HG03521 (cell line): ENCODE results near the gene OR4C45.
"Not testable (repeated sequence)": the region's sequence is repeated elsewhere in the genome, so short reads cannot be mapped to it uniquely, and the experiment has no call there.

Experiments used
- ATAC-seq: cut with Tn5 transposase; IDR thresholded peaks from one replicate; pipeline ENCODE4 v1.9.1; 2021; ENCODE audit warnings: mild to moderate bottlenecking, moderate library complexity; ENCODE audit not compliant: unreplicated experiment

Gene OR4C45

GRCh38 chr11:50032574-50032973 lies at the start of gene OR4C45:
TSS of gene OR4C45 (plus strand) at chr11:50032874.
- no peak for ATAC-seq

GRCh38 chr11:49995565-49995964 lies 37.1 kb upstream of the OR4C45 start:
- ATAC-seq: no peak

- ATAC-seq: no peak
Measured at GRCh38 chr11:50030193-50030592, 2.5 kb upstream of the OR4C45 start.

GRCh38 chr11:50036239-50036638 lies 3.6 kb downstream of the OR4C45 start:
- ATAC-seq: not testable (repeated sequence)

- ATAC-seq: no peak
Measured at GRCh38 chr11:50037251-50037650, 4.6 kb downstream of the OR4C45 start.

GRCh38 chr11:50044647-50045046 lies 12.0 kb downstream of the OR4C45 start:
- no peak for ATAC-seq

- not testable (repeated sequence) for ATAC-seq
Measured at GRCh38 chr11:50063056-50063455, 30.4 kb downstream of the OR4C45 start.

GRCh38 chr11:50070389-50070788 lies 37.7 kb downstream of the OR4C45 start:
- no peak for ATAC-seq

GRCh38 chr11:50071584-50072225 lies 39.0 kb downstream of the OR4C45 start:
- ATAC-seq: no peak

GRCh38 chr11:50072226-50073112 lies 39.8 kb downstream of the OR4C45 start:
- ATAC-seq: no peak

- no peak for ATAC-seq
Measured at GRCh38 chr11:50073113-50074105, 40.7 kb downstream of the OR4C45 start.

- ATAC-seq: no peak
Measured at GRCh38 chr11:50074161-50074560, 41.5 kb downstream of the OR4C45 start.

- ATAC-seq: no peak
Measured at GRCh38 chr11:50075856-50076255, 43.2 kb downstream of the OR4C45 start.

- no peak for ATAC-seq
Measured at GRCh38 chr11:50077526-50077925, 44.9 kb downstream of the OR4C45 start.

GRCh38 chr11:50078001-50078400 lies 45.3 kb downstream of the OR4C45 start:
- no peak for ATAC-seq

- not testable (repeated sequence) for ATAC-seq
Measured at GRCh38 chr11:50078946-50079345, 46.3 kb downstream of the OR4C45 start.

- no peak for ATAC-seq
Measured at GRCh38 chr11:50080256-50080655, 47.6 kb downstream of the OR4C45 start.
